Mesothelial cell of epicardium (in vitro differentiated cells): Measurements from ENCODE around the gene TMEM120B. TPM values are rescaled to one million over a fixed set of nuclear protein-coding genes. Genes with fewer than 3 reads are reported as not detected.
A peak's percentile ranks its signal among the peaks of the same experiment; 100 is the strongest.

Source experiments
- DNase-seq, 2 experiments: peaks; one replicate each; pipeline ENCODE4 v3.0.0; 2021; ENCODE audit warnings: low spot score in 2 of 2; ENCODE audit not compliant: unreplicated experiment in 2 of 2
- H3K27ac Mint-ChIP-seq: 2 replicates; pipeline ENCODE4 v1.8.0; 2021; ENCODE audit warnings: mixed read lengths
- H3K27me3 Mint-ChIP-seq: 2 replicates; pipeline ENCODE4 v1.8.0; 2021; ENCODE audit warnings: low read depth, mixed read lengths
- H3K36me3 Mint-ChIP-seq: 2 replicates; pipeline ENCODE4 v1.8.0; 2021; ENCODE audit warnings: mixed read lengths
- H3K4me1 Mint-ChIP-seq: 2 replicates; pipeline ENCODE4 v1.8.0; 2021; ENCODE audit warnings: mixed read lengths
- H3K4me3 Mint-ChIP-seq: 2 replicates; pipeline ENCODE4 v1.8.0; 2021; ENCODE audit warnings: mild to moderate bottlenecking, moderate library complexity, mixed read lengths
- H3K9me3 Mint-ChIP-seq: 2 replicates; pipeline ENCODE4 v1.8.0; 2021; ENCODE audit warnings: mixed read lengths
- CTCF ChIP-seq: fragments of 200-600 bp; sonication (generic); IDR thresholded peaks from one replicate; pipeline ENCODE4 v1.5.0; 2021; ENCODE audit warnings: antibody characterized with exemption; ENCODE audit not compliant: unreplicated experiment
- total RNA-seq: library from RNA; stranded (reverse); gene quantifications from 3 replicates; pipeline ENCODE4 v1.2.1, GENCODE V29; 2021

Gene TMEM120B
- total RNA-seq, 1 donor from 2014 or later: 22.4 TPM

DNA sequence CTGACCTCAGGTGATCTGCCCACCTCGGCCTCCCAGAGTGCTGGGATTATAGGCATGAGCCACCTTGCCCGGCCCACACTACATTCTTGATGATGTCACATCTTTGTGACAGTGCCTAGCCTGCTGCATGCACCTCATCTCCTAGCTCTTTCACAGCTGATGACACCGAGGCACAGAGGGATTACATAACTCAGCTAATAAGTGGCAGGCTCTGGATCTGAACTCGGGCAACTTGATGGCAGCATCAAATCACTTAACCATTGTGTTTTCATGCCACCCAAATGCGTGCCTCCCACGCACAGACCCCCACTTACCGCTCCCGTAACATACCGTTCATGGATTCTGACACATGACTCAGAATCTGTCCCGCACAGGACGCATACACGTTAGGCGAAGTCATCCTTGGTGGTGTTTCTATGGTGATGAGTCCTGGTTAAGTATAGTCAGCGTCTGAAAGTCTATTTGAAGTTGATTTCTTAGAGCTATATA, 7.4 kb downstream of the TMEM120B start:
- TF ChIP-seq CTCF: no peak
- Mint-ChIP-seq H3K4me1 (peaks cover 11% of the 10 kb centered on the region), H3K9me3 (no peaks in the 10 kb centered on the region), H3K4me3 (no peak overlapping the region), H3K27ac (peak overlapping the region; percentile 72), H3K36me3 (peaks cover 13% of the 10 kb centered on the region), H3K27me3 (no peaks in the 10 kb centered on the region)
- no peak for DNase-seq

- H3K4me3 Mint-ChIP-seq: no peak overlapping the region
- TF ChIP-seq CTCF: no peak
- H3K4me1 Mint-ChIP-seq: peaks cover 11% of the 10 kb centered on the region
- H3K27ac Mint-ChIP-seq: peak overlapping the region; percentile 72
- no peaks in the 10 kb centered on the region for H3K27me3 Mint-ChIP-seq
- no peaks in the 10 kb centered on the region for H3K9me3 Mint-ChIP-seq
- no peak for DNase-seq
- H3K36me3 Mint-ChIP-seq: peaks cover 20% of the 10 kb centered on the region
Observed at GRCh38 chr12:121720762-121721161, 8.2 kb downstream of the TMEM120B start.

DNA sequence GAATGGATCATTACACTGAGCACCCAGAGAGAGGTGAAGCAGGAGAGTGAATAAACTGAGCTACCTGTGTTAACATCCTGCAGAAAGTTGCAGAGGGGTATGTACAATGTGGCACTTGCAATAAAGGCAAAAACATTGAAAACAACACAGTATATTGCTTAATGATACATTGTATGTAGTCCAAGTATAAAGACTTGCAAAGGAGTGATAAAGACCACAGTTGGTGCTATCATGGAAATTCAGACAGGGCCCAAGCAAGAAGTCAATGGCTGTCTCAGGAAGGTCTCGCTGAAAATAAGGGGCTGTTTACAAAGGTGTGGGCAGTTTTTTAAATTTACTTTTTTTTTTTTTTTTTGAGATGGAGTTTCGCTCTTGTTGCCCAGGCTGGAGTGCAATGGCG, 10.0 kb downstream of the TMEM120B start:
- no peak overlapping the region for H3K4me3 Mint-ChIP-seq
- peaks cover 20% of the 10 kb centered on the region for H3K36me3 Mint-ChIP-seq
- DNase-seq: no peak
- H3K9me3 Mint-ChIP-seq: no peaks in the 10 kb centered on the region
- TF ChIP-seq CTCF: no peak
- no peak overlapping the region for H3K27ac Mint-ChIP-seq
- no peaks in the 10 kb centered on the region for H3K27me3 Mint-ChIP-seq
- H3K4me1 Mint-ChIP-seq: peaks cover 5% of the 10 kb centered on the region

- no peak for DNase-seq
- Mint-ChIP-seq H3K27ac (no peak overlapping the region), H3K36me3 (peaks cover 20% of the 10 kb centered on the region), H3K27me3 (no peaks in the 10 kb centered on the region), H3K4me1 (peaks cover 5% of the 10 kb centered on the region), H3K4me3 (no peak overlapping the region), H3K9me3 (no peaks in the 10 kb centered on the region)
- TF ChIP-seq CTCF: no peak
Observed at GRCh38 chr12:121723200-121723599, 10.6 kb downstream of the TMEM120B start.

DNA sequence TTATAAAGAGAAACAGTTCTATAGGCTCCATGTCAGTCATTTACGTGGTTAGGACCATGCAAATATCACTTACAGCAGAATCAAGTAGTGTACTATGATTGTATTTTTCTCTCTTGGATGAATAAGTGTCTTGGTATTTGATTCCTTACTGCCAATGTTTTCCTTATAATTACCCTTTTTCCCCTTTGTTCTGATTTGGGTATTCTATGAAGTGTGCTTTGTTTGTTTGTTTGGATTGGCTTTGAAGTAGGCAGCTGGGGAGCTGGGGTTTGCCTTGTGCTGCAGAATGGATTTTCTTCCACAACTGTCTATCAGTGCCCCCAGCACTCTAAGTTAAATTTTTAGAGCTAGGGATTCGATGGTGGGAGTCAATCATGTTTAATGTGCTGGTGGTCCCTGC, 12.4 kb downstream of the TMEM120B start:
- Mint-ChIP-seq H3K4me1 (peaks cover 4% of the 10 kb centered on the region), H3K27ac (no peak overlapping the region), H3K27me3 (no peaks in the 10 kb centered on the region), H3K36me3 (peaks cover 18% of the 10 kb centered on the region), H3K9me3 (no peaks in the 10 kb centered on the region), H3K4me3 (no peak overlapping the region)
- TF ChIP-seq CTCF: no peak
- DNase-seq: no peak

DNA sequence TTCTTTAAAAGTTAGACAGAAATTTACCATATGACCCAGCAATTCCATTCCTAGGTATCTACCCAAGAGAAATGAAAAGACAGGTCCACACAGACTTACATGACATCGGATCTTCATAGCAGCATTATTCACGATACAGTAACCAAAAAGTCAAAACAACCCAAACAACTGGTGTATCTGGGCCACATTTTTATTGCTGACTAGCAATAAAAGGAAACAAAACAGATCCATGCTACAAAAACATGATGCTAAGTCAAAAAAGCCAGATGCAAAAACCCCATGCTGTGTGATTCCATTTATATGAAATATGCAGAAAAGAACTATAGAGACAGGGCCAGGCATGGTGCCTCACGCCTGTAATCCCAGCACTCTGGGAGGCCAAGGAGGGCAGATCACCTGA, 12.9 kb downstream of the TMEM120B start:
- Mint-ChIP-seq H3K9me3 (no peaks in the 10 kb centered on the region), H3K36me3 (peaks cover 18% of the 10 kb centered on the region), H3K27ac (no peak overlapping the region), H3K4me3 (no peak overlapping the region), H3K27me3 (no peaks in the 10 kb centered on the region), H3K4me1 (no peaks in the 10 kb centered on the region)
- no peak for DNase-seq
- TF ChIP-seq CTCF: no peak
